Upper lobe of right lung (tissue), 1 donor: ENCODE results near the gene ITGAD. TPM values are rescaled to one million over a fixed set of nuclear protein-coding genes. Genes with fewer than 3 reads are reported as not detected.

ENCODE experiments used
- ATAC-seq: fragments of 200-7000 bp; cut with Tn5 transposase; one replicate; pipeline ENCODE4 v1.9.1; 2020; ENCODE audit warnings: mild to moderate bottlenecking, moderate library complexity
- DNase-seq: peaks from one replicate; pipeline ENCODE4 v3.0.0-alpha.2; 2020
- H3K27ac ChIP-seq: fragments of 200-600 bp; one replicate; pipeline ENCODE4 v1.8.0; 2022
- H3K27me3 ChIP-seq: fragments of 200-600 bp; one replicate; pipeline ENCODE4 v1.8.0; 2022; ENCODE audit warnings: mild to moderate bottlenecking
- H3K36me3 ChIP-seq: fragments of 200-600 bp; one replicate; pipeline ENCODE4 v1.8.0; 2022
- H3K4me1 ChIP-seq: fragments of 200-600 bp; one replicate; pipeline ENCODE4 v1.8.0; 2022
- H3K4me3 ChIP-seq: fragments of 200-600 bp; one replicate; pipeline ENCODE4 v1.8.0; 2022; ENCODE audit warnings: mild to moderate bottlenecking
- H3K9me3 ChIP-seq: fragments of 200-600 bp; one replicate; pipeline ENCODE4 v1.8.0; 2022
- CTCF ChIP-seq: fragments of 200-600 bp; IDR thresholded peaks from one replicate; pipeline ENCODE4 v1.8.0; 2022; ENCODE audit warnings: antibody characterized with exemption
- intact Hi-C: fragments of 100-400 bp; cut with DNase I; formaldehyde crosslinking; loops from one replicate; pipeline ENCODE4 v1.11.0; 2022
- total RNA-seq: library from RNA; stranded (reverse); fragmentation: NEBNext Ultra II Directional; extraction: Animal tissue kit (Norgen Biotek cat#: 25700); gene quantifications from one replicate; pipeline ENCODE4 v1.2.1, GENCODE V29; 2021
- donor health status: DM: no; HTN: yes; CAD: no; lungs with severe emphysema.

ITGAD gene
- total RNA-seq, 1 donor from 2014 or later = 0.20 TPM

GRCh38 chr16:31471875-31472708 is 79.0 kb downstream of the ITGAD start, which contains the start of gene TGFB1I1:
Gene TGFB1I1, plus strand, starts transcription at chr16:31472152. Its CDS starts 37 bp downstream, at chr16:31472189.
- DNase-seq = no peak
- peaks cover 13% of the 10 kb centered on the region for H3K36me3 ChIP-seq
- no peak for TF ChIP-seq CTCF
- H3K27me3 ChIP-seq = no peaks in the 10 kb centered on the region
- ATAC-seq = peak; percentile 42
- H3K4me3 ChIP-seq = peak within 1 kb of the TSS; percentile 62
- intact Hi-C loops = no loop called here
- peaks cover 10% of the 10 kb centered on the region for H3K4me1 ChIP-seq
- H3K27ac ChIP-seq = peak within 1 kb of the TSS; percentile 86
- H3K9me3 ChIP-seq = no peaks in the 10 kb centered on the region

GRCh38 chr16:31472709-31473203 is 79.6 kb downstream of the ITGAD start:
- Histone ChIP-seq H3K9me3 (no peaks in the 10 kb centered on the region), H3K36me3 (peaks cover 18% of the 10 kb centered on the region), H3K27me3 (no peaks in the 10 kb centered on the region), H3K27ac (peak overlapping the region; percentile 86), H3K4me1 (peaks cover 14% of the 10 kb centered on the region), H3K4me3 (peak overlapping the region; percentile 62)
- peak; percentile 77 for TF ChIP-seq CTCF
- ATAC-seq (peak; percentile 84), DNase-seq (peak; percentile 94)
- intact Hi-C loops = no loop called here

- Histone ChIP-seq H3K4me3 (peak overlapping the region; percentile 62), H3K36me3 (peaks cover 18% of the 10 kb centered on the region), H3K27me3 (no peaks in the 10 kb centered on the region), H3K9me3 (no peaks in the 10 kb centered on the region), H3K27ac (no peak overlapping the region), H3K4me1 (peaks cover 14% of the 10 kb centered on the region)
- DNase-seq (no peak), ATAC-seq (no peak)
- intact Hi-C loops = no loop called here
- no peak for TF ChIP-seq CTCF
Measured at GRCh38 chr16:31473264-31473984, 80.3 kb downstream of the ITGAD start.

GRCh38 chr16:31474173-31474714 is 81.1 kb downstream of the ITGAD start:
- no peak overlapping the region for H3K4me3 ChIP-seq
- TF ChIP-seq CTCF = no peak
- H3K27ac ChIP-seq = no peak overlapping the region
- DNase-seq (no peak), ATAC-seq (no peak)
- no peaks in the 10 kb centered on the region for H3K9me3 ChIP-seq
- H3K36me3 ChIP-seq = peaks cover 18% of the 10 kb centered on the region
- intact Hi-C loops = no loop called here
- no peaks in the 10 kb centered on the region for H3K27me3 ChIP-seq
- H3K4me1 ChIP-seq = peaks cover 14% of the 10 kb centered on the region

- intact Hi-C loops = no loop called here
- TF ChIP-seq CTCF = no peak
- Histone ChIP-seq H3K4me3 (no peak overlapping the region), H3K36me3 (peaks cover 18% of the 10 kb centered on the region), H3K27ac (no peak overlapping the region), H3K9me3 (no peaks in the 10 kb centered on the region), H3K27me3 (no peaks in the 10 kb centered on the region), H3K4me1 (peaks cover 15% of the 10 kb centered on the region)
- no peak for ATAC-seq
- DNase-seq = no peak
Measured at GRCh38 chr16:31474773-31475738, 81.9 kb downstream of the ITGAD start.
